ENCODE data around the gene NPTN.
"Not testable (repeated sequence)": the region's sequence is repeated elsewhere in the genome, so short reads cannot be mapped to it uniquely, and the experiment has no call there.

NPTN gene

DNA sequence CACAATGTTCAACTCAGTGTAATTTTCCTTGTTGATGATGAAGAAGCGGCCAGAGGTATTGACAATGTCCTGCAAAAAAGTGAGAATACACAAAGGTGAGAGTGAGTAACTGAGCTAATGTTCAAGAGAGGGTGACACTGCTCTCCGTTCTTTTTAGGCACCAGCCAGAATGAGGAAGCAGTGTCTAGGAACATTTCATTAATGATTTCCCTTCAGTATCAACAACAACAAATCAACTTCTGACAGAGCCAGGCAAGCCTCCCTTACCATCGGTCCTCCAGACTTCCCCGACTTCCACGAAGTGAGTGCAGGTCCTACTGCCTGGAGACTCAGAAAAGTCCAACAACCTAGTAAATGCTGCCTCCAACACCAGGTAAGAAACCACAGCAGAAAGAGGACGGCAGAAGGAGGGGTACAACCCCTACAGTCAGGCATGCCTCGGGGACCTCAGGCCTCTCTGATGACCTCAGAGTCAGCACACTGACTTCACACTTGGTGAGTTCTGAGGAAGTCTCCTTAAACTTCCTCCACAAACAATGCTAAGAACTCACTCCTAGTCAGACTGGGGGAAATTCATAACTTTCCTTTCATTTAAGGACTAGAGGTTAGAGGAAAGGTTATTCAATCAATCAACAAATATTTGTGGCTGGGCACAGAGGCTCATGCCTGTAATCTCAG lies 62.7 kb downstream of the NPTN start:
- no peak for DNase-seq

DNA sequence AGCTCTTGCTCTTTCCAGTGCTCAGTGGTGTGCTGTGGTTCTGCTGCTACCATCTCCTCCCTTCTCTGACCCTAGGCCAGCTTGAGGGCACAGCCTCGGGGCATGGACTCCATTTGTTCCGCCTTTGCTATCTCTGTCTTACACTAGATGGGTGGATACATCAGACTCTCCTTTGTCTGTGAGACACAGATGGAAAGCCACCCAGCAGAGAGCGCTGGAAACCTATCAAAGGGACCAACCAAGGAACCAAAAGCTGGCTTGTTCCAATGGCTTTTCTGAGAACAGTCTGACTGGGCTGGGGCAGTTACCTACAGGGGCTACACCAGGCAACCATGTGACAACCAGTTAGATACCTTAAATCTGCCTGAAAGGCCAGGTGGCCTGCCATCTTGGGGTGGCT lies 63.8 kb downstream of the NPTN start:
- no peak for DNase-seq

GRCh38 chr15:73568564-73569280 lies 64.5 kb downstream of the NPTN start:
- DNase-seq: no peak

GRCh38 chr15:73567020-73567419 lies 66.2 kb downstream of the NPTN start:
- no peak for DNase-seq

DNA sequence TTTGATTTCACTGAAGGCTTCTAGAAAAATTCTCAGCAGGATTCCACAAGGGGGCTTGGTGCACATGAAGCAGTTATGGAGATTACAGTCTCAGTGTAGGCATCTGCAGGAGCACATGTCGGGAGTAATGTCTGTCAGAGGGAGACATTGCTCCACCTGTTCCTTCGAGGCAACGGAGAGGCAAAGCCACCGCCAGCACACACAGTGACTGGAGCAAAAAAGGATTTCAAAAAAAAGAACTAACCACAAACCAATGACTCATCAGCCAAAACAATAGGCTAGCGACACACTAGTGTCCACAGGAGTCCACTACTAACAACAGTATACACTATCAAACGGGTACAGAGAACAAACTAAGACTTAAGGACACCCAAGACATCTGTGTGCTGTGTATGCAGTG lies 68.9 kb downstream of the NPTN start:
- DNase-seq: no peak

GRCh38 chr15:73560501-73561117 lies 72.6 kb downstream of the NPTN start:
- peak; percentile 75 for DNase-seq

GRCh38 chr15:73558529-73558928 lies 74.7 kb downstream of the NPTN start:
- no peak for DNase-seq

- DNase-seq: no peak
These were observed 78.1 kb downstream of the NPTN start for GRCh38 chr15:73555080-73555479.

GRCh38 chr15:73550190-73550589 lies 83.0 kb downstream of the NPTN start:
- no peak for DNase-seq

DNA sequence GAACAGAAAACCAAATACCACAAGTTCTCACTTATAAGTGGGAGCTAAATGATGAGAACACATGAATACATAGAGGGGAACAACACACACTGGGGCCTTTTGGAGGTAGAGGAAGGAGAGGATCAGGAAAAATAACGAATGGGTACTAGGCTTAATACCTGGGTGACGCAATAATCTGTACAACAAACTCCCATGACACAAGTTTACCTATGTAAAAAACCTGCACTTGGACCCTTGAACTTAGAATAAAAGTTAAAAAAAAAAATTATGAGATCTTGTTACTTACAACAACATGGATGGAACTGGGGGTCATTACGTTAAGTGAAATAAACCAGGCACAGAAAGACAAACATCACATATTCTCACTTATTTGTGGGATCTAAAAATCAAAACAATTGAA lies 84.3 kb downstream of the NPTN start:
- not testable (repeated sequence) for DNase-seq

GRCh38 chr15:73541479-73541878 lies 91.7 kb downstream of the NPTN start:
- no peak for DNase-seq

DNA sequence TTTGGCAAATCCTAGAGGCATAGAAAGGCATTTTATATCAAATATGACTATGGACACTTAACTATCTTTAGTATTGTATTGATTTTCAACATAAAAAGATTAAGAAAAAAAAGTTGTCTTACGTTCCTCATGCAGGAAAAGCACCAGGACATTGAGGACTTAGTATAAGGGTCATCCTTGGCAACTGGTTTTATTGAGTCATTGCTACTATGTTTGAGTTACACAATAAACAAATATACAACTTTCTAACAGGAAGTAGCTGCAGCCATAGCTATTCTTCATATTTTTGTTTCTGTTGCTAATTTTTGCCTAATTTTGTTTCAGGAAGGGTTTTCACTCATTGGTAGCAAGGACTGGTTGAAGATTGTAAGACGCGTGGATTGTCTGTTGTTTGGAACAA lies 93.0 kb downstream of the NPTN start:
- DNase-seq: no peak

GRCh38 chr15:73539212-73540128 lies 93.7 kb downstream of the NPTN start:
- DNase-seq: no peak

- DNase-seq: no peak
These were observed 94.5 kb downstream of the NPTN start for GRCh38 chr15:73538563-73539211.

GRCh38 chr15:73538123-73538522 lies 95.1 kb downstream of the NPTN start:
- DNase-seq: no peak

- no peak for DNase-seq
These were observed 102.5 kb downstream of the NPTN start for GRCh38 chr15:73530649-73531048.

GRCh38 chr15:73527598-73527997 lies 105.6 kb downstream of the NPTN start:
- DNase-seq: no peak

- no peak for DNase-seq
These were observed 108.3 kb downstream of the NPTN start for GRCh38 chr15:73524919-73525318.

DNA sequence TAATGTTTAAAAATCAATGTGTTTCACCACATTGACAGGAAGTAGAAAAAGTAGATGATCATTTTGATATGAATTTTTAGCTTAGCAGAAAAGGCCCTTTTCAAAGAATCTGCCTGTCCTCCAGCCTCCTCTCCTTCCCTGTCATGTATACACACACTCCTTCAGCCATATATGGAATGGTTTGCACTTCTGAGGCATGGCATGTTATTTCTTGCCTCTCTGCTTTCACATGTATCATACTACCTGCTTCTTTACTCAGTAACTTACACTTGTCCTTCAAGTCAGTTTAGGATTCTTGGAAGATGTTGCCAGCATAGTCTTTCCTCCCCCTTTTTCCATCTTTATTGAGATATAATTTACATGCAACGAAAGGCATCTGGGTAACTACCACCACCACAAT lies 111.2 kb downstream of the NPTN start:
- DNase-seq: no peak

DNA sequence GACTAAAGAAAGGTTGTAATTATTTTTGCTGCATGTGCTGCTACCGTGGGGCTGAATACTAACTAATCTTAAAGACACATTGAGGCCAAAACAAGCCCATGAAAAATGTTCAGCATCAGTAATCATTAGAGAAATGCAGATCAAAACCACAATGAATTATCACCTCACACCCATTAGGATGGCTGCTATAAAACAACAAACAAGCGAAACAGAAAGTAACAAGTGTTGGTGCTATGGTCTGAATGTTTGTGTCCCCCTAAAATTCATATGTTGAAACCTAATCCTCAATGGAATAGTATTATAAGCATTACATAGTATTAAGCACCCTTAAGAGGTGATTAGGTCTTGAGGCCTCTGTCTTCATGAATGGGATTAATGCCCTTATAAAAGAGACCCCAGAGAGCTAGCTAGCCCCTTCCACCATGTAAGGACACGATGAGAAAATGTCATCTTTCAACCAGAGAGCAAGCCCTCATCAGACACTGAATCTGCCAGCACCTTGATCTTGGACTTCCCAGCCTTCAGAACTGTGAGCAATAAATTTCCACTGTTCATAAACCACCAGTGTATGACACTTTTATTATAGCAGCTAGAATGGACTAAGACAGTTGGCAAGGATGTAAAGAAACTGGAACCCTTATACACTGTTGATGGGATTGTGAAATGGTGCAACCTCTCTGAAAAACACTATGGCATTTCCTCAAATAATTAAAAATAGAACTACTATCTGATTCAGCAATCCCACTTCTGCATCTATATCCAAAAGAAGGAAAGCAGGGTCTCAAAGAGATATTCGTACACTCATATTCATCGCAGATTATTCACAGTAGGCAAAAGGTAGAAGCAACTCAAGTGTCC lies 114.1 kb downstream of the NPTN start:
- DNase-seq: no peak

- DNase-seq: no peak
These were observed 114.9 kb downstream of the NPTN start for GRCh38 chr15:73518180-73518862.

All from NCI-H1694 treated with DMSO at 0.1 percent for 48 hours (cell line).